ENCODE results near the gene CTIF. TPM values are rescaled to one million over a fixed set of nuclear protein-coding genes. Genes with fewer than 3 reads are reported as not detected.

Gene CTIF
- polyA plus RNA-seq, 1 donor from 2014 or later = 50.2 TPM

DNA sequence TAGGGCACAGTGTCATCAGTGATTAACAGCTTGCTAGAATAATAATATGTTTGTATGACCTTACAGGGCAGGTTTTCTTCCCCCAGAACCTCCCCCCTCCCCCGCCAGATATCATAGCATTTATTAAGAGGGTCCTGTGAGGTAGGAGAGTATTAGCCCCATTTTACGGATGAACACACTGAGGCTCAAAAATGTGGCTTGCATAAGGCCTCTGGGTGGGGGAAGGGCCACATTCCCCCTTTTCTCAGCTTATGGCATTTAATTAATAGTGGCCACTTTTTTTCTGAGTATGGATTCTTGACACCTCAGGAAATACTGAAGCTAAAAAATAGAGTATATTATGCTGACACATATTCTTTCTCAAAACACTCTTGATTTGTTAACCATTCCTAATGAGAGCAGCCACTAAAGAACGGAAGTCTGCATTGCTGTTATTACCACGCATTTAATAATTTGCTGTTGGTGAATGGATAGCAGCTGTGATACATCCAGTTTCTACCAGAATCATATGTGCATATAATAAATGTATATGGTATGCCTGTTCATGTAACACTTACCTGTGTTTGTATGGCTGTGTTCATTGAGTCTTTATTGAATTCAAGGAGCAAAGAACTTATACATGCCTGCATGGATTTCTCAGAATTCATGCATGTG is 3.0 kb downstream of the CTIF start:
- Histone ChIP-seq H3K79me2 (replicated peaks; ENCODE audit: insufficient read depth, low read length) (peaks cover 63% of the 10 kb centered on the region), H2AFZ (ENCODE audit: low read depth, low read length) (no peak overlapping the region)

DNA sequence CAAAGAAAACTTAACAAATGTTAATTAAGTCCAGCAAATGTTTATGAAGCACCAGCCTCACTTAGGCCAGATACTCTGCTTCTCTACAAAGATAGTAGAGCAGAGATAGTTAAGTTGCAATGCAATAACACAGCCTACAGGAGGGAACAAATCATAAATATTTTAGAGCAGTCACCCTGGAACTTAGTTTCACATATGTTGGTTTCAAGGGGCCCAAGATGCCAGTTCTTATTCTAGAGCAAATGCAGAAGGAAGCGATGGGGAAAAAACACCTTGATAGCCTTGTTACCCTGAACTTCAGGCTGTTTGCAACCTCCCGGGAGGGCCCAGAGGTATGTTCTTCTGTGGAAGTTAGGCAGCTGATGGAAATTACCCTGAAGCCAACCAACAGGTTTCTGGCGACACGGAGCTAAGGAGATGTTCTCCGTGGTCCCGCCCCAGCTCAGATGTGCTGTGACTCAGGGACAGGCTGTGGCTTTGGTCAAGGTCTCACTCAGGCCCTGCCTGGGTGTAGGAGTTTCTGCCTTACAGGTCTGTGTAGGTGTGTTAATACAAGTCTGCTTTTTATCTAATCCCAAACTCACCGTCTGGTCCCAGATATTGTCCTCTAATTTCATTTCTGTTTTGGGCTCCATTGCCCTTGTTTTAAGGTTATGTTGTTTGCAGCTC is 3.8 kb downstream of the CTIF start:
- H3K9me2 ChIP-seq (ENCODE audit: insufficient read depth, low read length) = no peaks in the 10 kb centered on the region
- H3K9ac ChIP-seq (ENCODE audit: low read length) = peak overlapping the region; percentile 98
- H4K20me1 ChIP-seq (ENCODE audit: insufficient read depth) = peaks cover 15% of the 10 kb centered on the region
- no peak overlapping the region for H3K27ac ChIP-seq (ENCODE audit: low read length)
- H3F3A ChIP-seq (ENCODE audit: insufficient read depth, low read length, poor library complexity, severe bottlenecking) = no peaks in the 10 kb centered on the region
- no peaks in the 10 kb centered on the region for H3K36me3 ChIP-seq (ENCODE audit: insufficient read depth, low read length)
- TF ChIP-seq EP300 (conservative IDR thresholded peaks at IDR 0.05; ENCODE audit: poor library complexity, severe bottlenecking) = no peak
- TF ChIP-seq, protein P1, sequence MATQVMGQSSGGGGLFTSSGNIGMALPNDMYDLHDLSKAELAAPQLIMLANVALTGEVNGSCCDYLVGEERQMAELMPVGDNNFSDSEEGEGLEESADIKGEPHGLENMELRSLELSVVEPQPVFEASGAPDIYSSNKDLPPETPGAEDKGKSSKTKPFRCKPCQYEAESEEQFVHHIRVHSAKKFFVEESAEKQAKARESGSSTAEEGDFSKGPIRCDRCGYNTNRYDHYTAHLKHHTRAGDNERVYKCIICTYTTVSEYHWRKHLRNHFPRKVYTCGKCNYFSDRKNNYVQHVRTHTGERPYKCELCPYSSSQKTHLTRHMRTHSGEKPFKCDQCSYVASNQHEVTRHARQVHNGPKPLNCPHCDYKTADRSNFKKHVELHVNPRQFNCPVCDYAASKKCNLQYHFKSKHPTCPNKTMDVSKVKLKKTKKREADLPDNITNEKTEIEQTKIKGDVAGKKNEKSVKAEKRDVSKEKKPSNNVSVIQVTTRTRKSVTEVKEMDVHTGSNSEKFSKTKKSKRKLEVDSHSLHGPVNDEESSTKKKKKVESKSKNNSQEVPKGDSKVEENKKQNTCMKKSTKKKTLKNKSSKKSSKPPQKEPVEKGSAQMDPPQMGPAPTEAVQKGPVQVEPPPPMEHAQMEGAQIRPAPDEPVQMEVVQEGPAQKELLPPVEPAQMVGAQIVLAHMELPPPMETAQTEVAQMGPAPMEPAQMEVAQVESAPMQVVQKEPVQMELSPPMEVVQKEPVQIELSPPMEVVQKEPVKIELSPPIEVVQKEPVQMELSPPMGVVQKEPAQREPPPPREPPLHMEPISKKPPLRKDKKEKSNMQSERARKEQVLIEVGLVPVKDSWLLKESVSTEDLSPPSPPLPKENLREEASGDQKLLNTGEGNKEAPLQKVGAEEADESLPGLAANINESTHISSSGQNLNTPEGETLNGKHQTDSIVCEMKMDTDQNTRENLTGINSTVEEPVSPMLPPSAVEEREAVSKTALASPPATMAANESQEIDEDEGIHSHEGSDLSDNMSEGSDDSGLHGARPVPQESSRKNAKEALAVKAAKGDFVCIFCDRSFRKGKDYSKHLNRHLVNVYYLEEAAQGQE (IDR thresholded peaks at IDR 0.05; ENCODE audit: borderline replicate concordance) = no peak
- no peak for TF ChIP-seq SMC3 (conservative IDR thresholded peaks at IDR 0.05; ENCODE audit: poor library complexity)
- no peak for TF ChIP-seq MXI1 (conservative IDR thresholded peaks at IDR 0.05; ENCODE audit: poor library complexity, severe bottlenecking)
- no peak for TF ChIP-seq TAF1 (IDR thresholded peaks at IDR 0.05; ENCODE audit: low read depth)
- TF ChIP-seq EZH2 (IDR thresholded peaks at IDR 0.05; ENCODE audit: borderline replicate concordance, insufficient read depth, low read length, poor library complexity, severe bottlenecking) = no peak
- TF ChIP-seq, protein P2, sequence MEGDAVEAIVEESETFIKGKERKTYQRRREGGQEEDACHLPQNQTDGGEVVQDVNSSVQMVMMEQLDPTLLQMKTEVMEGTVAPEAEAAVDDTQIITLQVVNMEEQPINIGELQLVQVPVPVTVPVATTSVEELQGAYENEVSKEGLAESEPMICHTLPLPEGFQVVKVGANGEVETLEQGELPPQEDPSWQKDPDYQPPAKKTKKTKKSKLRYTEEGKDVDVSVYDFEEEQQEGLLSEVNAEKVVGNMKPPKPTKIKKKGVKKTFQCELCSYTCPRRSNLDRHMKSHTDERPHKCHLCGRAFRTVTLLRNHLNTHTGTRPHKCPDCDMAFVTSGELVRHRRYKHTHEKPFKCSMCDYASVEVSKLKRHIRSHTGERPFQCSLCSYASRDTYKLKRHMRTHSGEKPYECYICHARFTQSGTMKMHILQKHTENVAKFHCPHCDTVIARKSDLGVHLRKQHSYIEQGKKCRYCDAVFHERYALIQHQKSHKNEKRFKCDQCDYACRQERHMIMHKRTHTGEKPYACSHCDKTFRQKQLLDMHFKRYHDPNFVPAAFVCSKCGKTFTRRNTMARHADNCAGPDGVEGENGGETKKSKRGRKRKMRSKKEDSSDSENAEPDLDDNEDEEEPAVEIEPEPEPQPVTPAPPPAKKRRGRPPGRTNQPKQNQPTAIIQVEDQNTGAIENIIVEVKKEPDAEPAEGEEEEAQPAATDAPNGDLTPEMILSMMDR (IDR thresholded peaks at IDR 0.05; ENCODE audit: poor library complexity, severe bottlenecking) = no peak
- TF ChIP-seq POLR2AphosphoS5 (IDR thresholded peaks at IDR 0.05) = no peak
- no peak for TF ChIP-seq RAD21 (conservative IDR thresholded peaks at IDR 0.05)
- peak overlapping the region; percentile 44 for H3K4me2 ChIP-seq (ENCODE audit: low read length)
- H3K4me3 ChIP-seq (ENCODE audit: low read length) = peak overlapping the region; percentile 99
- no peaks in the 10 kb centered on the region for H3K27me3 ChIP-seq (ENCODE audit: insufficient read depth, low read depth, low read length)
- H3K79me2 ChIP-seq (replicated peaks; ENCODE audit: insufficient read depth, low read length) = peaks cover 71% of the 10 kb centered on the region
- H2AFZ ChIP-seq (ENCODE audit: low read depth, low read length) = no peak overlapping the region
- H3K9me3 ChIP-seq (ENCODE audit: low read length) = no peaks in the 10 kb centered on the region

More for the DNA sequence above, 3.0 kb downstream of the CTIF start:
- Histone ChIP-seq H3K27me3 (ENCODE audit: insufficient read depth, low read depth, low read length) (no peaks in the 10 kb centered on the region), H4K20me1 (ENCODE audit: insufficient read depth) (peaks cover 15% of the 10 kb centered on the region), H3K4me3 (ENCODE audit: low read length) (peak overlapping the region; percentile 99), H3K27ac (ENCODE audit: low read length) (peak overlapping the region; percentile 99), H3K9me3 (ENCODE audit: low read length) (no peaks in the 10 kb centered on the region), H3K4me2 (ENCODE audit: low read length) (peak overlapping the region; percentile 44), H3F3A (ENCODE audit: insufficient read depth, low read length, poor library complexity, severe bottlenecking) (no peaks in the 10 kb centered on the region), H3K9ac (ENCODE audit: low read length) (peak overlapping the region; percentile 98), H3K36me3 (ENCODE audit: insufficient read depth, low read length) (no peaks in the 10 kb centered on the region), H3K9me2 (ENCODE audit: insufficient read depth, low read length) (no peaks in the 10 kb centered on the region)
- no peak for TF ChIP-seq POLR2AphosphoS5 (IDR thresholded peaks at IDR 0.05)
- no peak for TF ChIP-seq TAF1 (IDR thresholded peaks at IDR 0.05; ENCODE audit: low read depth)
- TF ChIP-seq EP300 (conservative IDR thresholded peaks at IDR 0.05; ENCODE audit: poor library complexity, severe bottlenecking) = no peak
- TF ChIP-seq RAD21 (conservative IDR thresholded peaks at IDR 0.05) = no peak

Measured in neural cell (in vitro differentiated cells).